ENCODE measurements around the gene PLPP1. TPM values are rescaled to one million over a fixed set of nuclear protein-coding genes. Genes with fewer than 3 reads are reported as not detected.

The PLPP1 gene
- polyA plus RNA-seq, 3 donors, result 0.87 to 1.5 (median 0.98) TPM

DNA sequence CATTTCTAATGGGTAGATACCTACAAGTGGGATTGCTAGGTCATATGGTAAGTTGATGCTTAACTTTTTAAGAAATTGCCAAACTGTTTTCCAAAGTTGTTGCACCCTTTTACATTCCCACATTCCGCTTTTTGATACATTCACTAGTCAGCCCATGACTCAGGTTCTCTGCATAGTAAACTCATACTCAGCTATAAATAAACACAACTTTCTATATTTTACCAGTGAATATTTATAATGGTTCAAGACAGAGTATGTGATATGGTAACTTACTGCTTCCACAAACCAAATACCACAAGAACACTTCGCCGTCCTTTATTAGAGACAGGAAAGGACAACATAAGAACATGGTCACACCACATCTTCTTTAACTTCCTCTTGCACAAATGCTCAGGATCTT is 54.0 kb downstream of the PLPP1 start:
- no peaks in the 10 kb centered on the region for H3K36me3 Mint-ChIP-seq
- no peaks in the 10 kb centered on the region for H3K4me1 ChIP-seq (ENCODE audit: control insufficient read depth in 1 of 2, insufficient read depth in 2 of 2, low read length in 2 of 2)
- H3K4me3 Mint-ChIP-seq, result no peak overlapping the region
- H3K27ac ChIP-seq (ENCODE audit: low read depth in 1 of 2, low read length in 2 of 2), result no peak overlapping the region
- H3K9me3 Mint-ChIP-seq, result no peaks in the 10 kb centered on the region
- H3K4me3 ChIP-seq (replicated peaks in 1 of 3; ENCODE audit: low read depth in 2 of 3, low read length in 3 of 3), result no peak overlapping the region
- H3K36me3 ChIP-seq (replicated peaks in 1 of 2; ENCODE audit: control insufficient read depth in 1 of 2, insufficient read depth in 2 of 2, low read length in 2 of 2), result no peaks in the 10 kb centered on the region
- H3K4me2 ChIP-seq (replicated peaks; ENCODE audit: extremely low read depth, low read length, poor library complexity, severe bottlenecking), result no peak overlapping the region
- H4K20me1 ChIP-seq (ENCODE audit: insufficient read depth, low read length), result no peaks in the 10 kb centered on the region
- H3K9ac ChIP-seq (ENCODE audit: insufficient read depth, low read length, poor library complexity, severe bottlenecking), result no peak overlapping the region
- peaks cover 0 to 5% (median 0%) of the 10 kb centered on the region in 3 donors for H3K27me3 Mint-ChIP-seq (ENCODE audit: low read depth in 3 of 3)
- TF ChIP-seq, protein P1, sequence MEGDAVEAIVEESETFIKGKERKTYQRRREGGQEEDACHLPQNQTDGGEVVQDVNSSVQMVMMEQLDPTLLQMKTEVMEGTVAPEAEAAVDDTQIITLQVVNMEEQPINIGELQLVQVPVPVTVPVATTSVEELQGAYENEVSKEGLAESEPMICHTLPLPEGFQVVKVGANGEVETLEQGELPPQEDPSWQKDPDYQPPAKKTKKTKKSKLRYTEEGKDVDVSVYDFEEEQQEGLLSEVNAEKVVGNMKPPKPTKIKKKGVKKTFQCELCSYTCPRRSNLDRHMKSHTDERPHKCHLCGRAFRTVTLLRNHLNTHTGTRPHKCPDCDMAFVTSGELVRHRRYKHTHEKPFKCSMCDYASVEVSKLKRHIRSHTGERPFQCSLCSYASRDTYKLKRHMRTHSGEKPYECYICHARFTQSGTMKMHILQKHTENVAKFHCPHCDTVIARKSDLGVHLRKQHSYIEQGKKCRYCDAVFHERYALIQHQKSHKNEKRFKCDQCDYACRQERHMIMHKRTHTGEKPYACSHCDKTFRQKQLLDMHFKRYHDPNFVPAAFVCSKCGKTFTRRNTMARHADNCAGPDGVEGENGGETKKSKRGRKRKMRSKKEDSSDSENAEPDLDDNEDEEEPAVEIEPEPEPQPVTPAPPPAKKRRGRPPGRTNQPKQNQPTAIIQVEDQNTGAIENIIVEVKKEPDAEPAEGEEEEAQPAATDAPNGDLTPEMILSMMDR (IDR thresholded peaks at IDR 0.05), result no peak
- no peaks in the 10 kb centered on the region for H3K9me3 ChIP-seq (replicated peaks in 1 of 2; ENCODE audit: control insufficient read depth in 1 of 2, insufficient read depth in 1 of 2, low read length in 2 of 2)
- no peaks in the 10 kb centered on the region for H3K27me3 ChIP-seq (ENCODE audit: control insufficient read depth in 2 of 2, insufficient read depth in 2 of 2, low read length in 2 of 2)
- H3K4me1 Mint-ChIP-seq, result peaks cover 2% of the 10 kb centered on the region
- WGBS (ENCODE audit: insufficient coverage), result no CpG with 5 or more reads among the region's 3 CpGs
- no peak overlapping the region for H2AFZ ChIP-seq (ENCODE audit: insufficient read depth, low read depth, low read length, poor library complexity, severe bottlenecking)
- intact Hi-C loops (cut with micrococcal nuclease), result no loop called here
- no peak for DNase-seq
- H3K79me2 ChIP-seq (ENCODE audit: insufficient read depth, low read length), result no peaks in the 10 kb centered on the region
- H3K27ac Mint-ChIP-seq, result no peak overlapping the region

DNA sequence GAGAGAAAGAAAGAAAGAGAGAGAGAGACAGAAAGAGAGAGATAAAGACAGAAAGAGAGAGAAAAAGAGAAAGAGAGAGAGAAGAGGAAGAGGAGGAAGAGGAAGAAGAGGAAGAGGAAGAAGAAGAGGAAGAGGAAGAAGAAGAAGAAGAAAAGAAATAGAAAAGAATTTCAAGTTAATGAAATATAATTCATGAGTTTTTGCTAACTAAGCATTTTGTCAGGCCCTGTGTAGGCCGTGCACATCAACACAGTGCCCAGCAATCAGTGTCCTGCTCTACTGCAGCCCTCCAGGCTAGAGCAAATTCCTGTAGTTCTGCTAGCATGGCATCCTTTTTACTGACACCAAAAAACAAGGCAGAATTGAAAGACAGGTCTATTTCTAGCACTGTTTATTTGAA is 62.1 kb downstream of the PLPP1 start:
- Histone ChIP-seq H3K4me3 (replicated peaks in 1 of 3; ENCODE audit: low read depth in 2 of 3, low read length in 3 of 3) (no peak overlapping the region), H3K27ac (ENCODE audit: low read depth in 1 of 2, low read length in 2 of 2) (no peak overlapping the region), H3K9ac (ENCODE audit: insufficient read depth, low read length, poor library complexity, severe bottlenecking) (no peak overlapping the region), H4K20me1 (ENCODE audit: insufficient read depth, low read length) (no peaks in the 10 kb centered on the region), H3K27me3 (ENCODE audit: control insufficient read depth in 2 of 2, insufficient read depth in 2 of 2, low read length in 2 of 2) (no peaks in the 10 kb centered on the region), H3K4me2 (replicated peaks; ENCODE audit: extremely low read depth, low read length, poor library complexity, severe bottlenecking) (no peak overlapping the region), H2AFZ (ENCODE audit: insufficient read depth, low read depth, low read length, poor library complexity, severe bottlenecking) (no peak overlapping the region), H3K79me2 (ENCODE audit: insufficient read depth, low read length) (no peaks in the 10 kb centered on the region), H3K4me1 (ENCODE audit: control insufficient read depth in 1 of 2, insufficient read depth in 2 of 2, low read length in 2 of 2) (no peaks in the 10 kb centered on the region), H3K9me3 (replicated peaks in 1 of 2; ENCODE audit: control insufficient read depth in 1 of 2, insufficient read depth in 1 of 2, low read length in 2 of 2) (no peaks in the 10 kb centered on the region), H3K36me3 (replicated peaks in 1 of 2; ENCODE audit: control insufficient read depth in 1 of 2, insufficient read depth in 2 of 2, low read length in 2 of 2) (no peaks in the 10 kb centered on the region)
- Mint-ChIP-seq H3K36me3 (no peaks in the 10 kb centered on the region), H3K9me3 (no peaks in the 10 kb centered on the region), H3K4me3 (no peak overlapping the region), H3K4me1 (no peaks in the 10 kb centered on the region), H3K27me3 (ENCODE audit: low read depth in 3 of 3) (peaks cover 0 to 5% (median 4%) of the 10 kb centered on the region in 3 donors), H3K27ac (no peak overlapping the region)
- intact Hi-C loops (cut with micrococcal nuclease), result no loop called here
- 100% methylated on average over 1 of the region's 1 CpG for WGBS (ENCODE audit: insufficient coverage)
- TF ChIP-seq, protein P1 (IDR thresholded peaks at IDR 0.05), result no peak
- no peak for DNase-seq
